Body of pancreas (tissue), 4 donors: Measurements from ENCODE around the gene DGKI.

Source experiments
- CTCF ChIP-seq, 7 experiments: fragments of 450-650 bp in 4 of 7; fragments of 200-600 bp in 3 of 7; sonication (generic) in 3 of 7; IDR thresholded peaks; one replicate each; pipeline ENCODE4 v1.5.1; 2016 to 2019; ENCODE audit warnings: antibody characterized with exemption in 7 of 7
- POLR2A ChIP-seq, 3 donors: fragments of 450-650 bp; IDR thresholded peaks; one replicate each; pipeline ENCODE4 v1.6.1; 2016; ENCODE audit warnings: antibody characterized with exemption in 3 of 3, mild to moderate bottlenecking in 2 of 3

DNA sequence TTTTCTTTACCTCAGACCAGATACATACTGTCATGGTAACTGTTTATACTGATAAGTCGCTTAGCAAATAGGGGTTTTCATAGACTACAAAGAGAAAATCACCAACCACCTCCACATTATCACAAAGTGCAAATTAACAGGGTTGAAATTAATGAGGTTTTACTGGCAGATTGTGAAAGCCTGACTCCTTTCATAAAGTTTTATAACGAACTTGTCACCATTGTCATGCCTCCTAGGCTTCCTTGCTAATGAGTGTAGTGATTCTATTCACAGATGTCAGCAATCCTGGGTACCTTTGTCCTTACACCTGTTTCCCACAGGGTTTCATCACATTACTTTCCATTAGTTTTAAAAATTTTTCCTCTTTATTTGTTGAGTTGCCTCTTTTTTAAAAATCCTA is 361.0 kb downstream of the DGKI start:
- no peak for TF ChIP-seq CTCF (IDR thresholded peaks at IDR 0.05)
- no peak for TF ChIP-seq POLR2A (IDR thresholded peaks at IDR 0.05)
